Kidney (tissue), 14 donors: ENCODE measurements around the gene SCARB1. TPM values are rescaled to one million over a fixed set of nuclear protein-coding genes. Genes with fewer than 3 reads are reported as not detected.

Experiments used
- DNase-seq, 5 donors: peaks; one replicate each; pipeline ENCODE4 v3.0.0-alpha.2; 2013 to 2020
- FAIRE-seq: peaks from 2 replicates; lab custom pipeline; 2012; peaks lifted over from hg19 to GRCh38; lab: Jason Lieb, UNC
- H3K27ac ChIP-seq, 2 donors: one replicate each; pipeline ENCODE4 v1.7.0; 2013; ENCODE audit warnings: low read depth in 2 of 2, low read length in 2 of 2, inconsistent platforms in 1 of 2
- H3K27me3 ChIP-seq: one replicate; pipeline ENCODE4 v1.7.1; 2013; ENCODE audit warnings: low read length, inconsistent platforms; ENCODE audit not compliant: control insufficient read depth, insufficient read depth
- H3K36me3 ChIP-seq, 3 donors: one replicate each; pipeline versions ENCODE4 v1.7.0 to v1.7.1; 2013; ENCODE audit warnings: low read length in 3 of 3, control low read depth in 1 of 3, inconsistent platforms in 1 of 3; ENCODE audit not compliant: insufficient read depth in 3 of 3, control insufficient read depth in 2 of 3
- H3K4me1 ChIP-seq, 3 donors: one replicate each; pipeline versions ENCODE4 v1.7.0 to v1.7.1; 2013; ENCODE audit warnings: low read length in 3 of 3, inconsistent platforms in 1 of 3, low read depth in 1 of 3; ENCODE audit not compliant: control insufficient read depth in 2 of 3, insufficient read depth in 2 of 3
- H3K4me3 ChIP-seq, 3 donors: one replicate each; pipeline versions ENCODE4 v1.7.0 to v1.8.1; 2013; ENCODE audit warnings: low read length in 3 of 3, control low read depth in 1 of 3, inconsistent platforms in 1 of 3
- H3K9ac ChIP-seq, 3 donors: one replicate each; pipeline versions ENCODE4 v1.7.0 to v1.7.1; 2013; ENCODE audit warnings: low read length in 3 of 3, control low read depth in 1 of 3, inconsistent platforms in 1 of 3
- H3K9me3 ChIP-seq, 3 donors: one replicate each; pipeline versions ENCODE4 v1.7.0 to v1.7.1; 2013; ENCODE audit warnings: low read length in 3 of 3, control low read depth in 1 of 3, inconsistent platforms in 1 of 3; ENCODE audit not compliant: control insufficient read depth in 2 of 3, insufficient read depth in 1 of 3
- CTCF ChIP-seq: IDR thresholded peaks from 3 replicates; pipeline ENCODE4 v1.5.1; 2012; ENCODE audit warnings: mild to moderate bottlenecking, moderate library complexity, borderline replicate concordance; ENCODE audit not compliant: insufficient read depth; ENCODE audit errors: extremely low read depth
- intact Hi-C: fragments of 100-400 bp; cut with DNase I; formaldehyde crosslinking; loops from one replicate; pipeline ENCODE4 v1.11.1; 2022
- polyA plus RNA-seq: library from polyadenylated mRNA; stranded (reverse); fragments of 350-450 nt; fragmentation: Illumina TruSeq; extraction: RNeasy Lipid Tissue Mini Kit (QIAGEN cat#74804); gene quantifications from one replicate; pipeline ENCODE4 v1.2.3, GENCODE V29; 2014; ENCODE audit warnings: low read depth, low replicate concordance; ENCODE audit not compliant: insufficient read depth
- total RNA-seq: library from RNA; stranded (reverse); fragmentation: NEBNext Ultra II Directional; extraction: Animal tissue kit (Norgen Biotek cat#: 25700); gene quantifications from one replicate; pipeline ENCODE4 v1.2.1, GENCODE V29; 2021
- donor health status: control.
- donor health status: control.
- donor health status: control.
- donor health status: control.
- donor health status: control.
- donor health status: DM: yes; HTN: yes; CAD: no.
- donor health status: Normal renal cell carcinoma (clear cell type).

Gene SCARB1
- total and polyA plus RNA-seq, 2 donors from 2014 or later = 12.3 to 13.2 TPM

- Histone ChIP-seq H3K4me3 (no peak overlapping the region), H3K27ac (no peak overlapping the region), H3K9me3 (no peaks in the 10 kb centered on the region), H3K9ac (no peak overlapping the region), H3K27me3 (no peaks in the 10 kb centered on the region), H3K4me1 (peaks cover 0 to 11% (median 4%) of the 10 kb centered on the region in 3 donors), H3K36me3 (no peaks in the 10 kb centered on the region)
- DNase-seq = no peak
- no peak for FAIRE-seq
- no peak for TF ChIP-seq CTCF
- intact Hi-C loops = no loop called here
Measured at GRCh38 chr12:124866195-124866882, 2.7 kb upstream of the SCARB1 start.

- H3K27ac ChIP-seq = no peak overlapping the region
- no peaks in the 10 kb centered on the region for H3K36me3 ChIP-seq
- no peaks in the 10 kb centered on the region for H3K9me3 ChIP-seq
- H3K9ac ChIP-seq = no peak overlapping the region
- intact Hi-C loops = no loop called here
- no peak for DNase-seq
- H3K4me3 ChIP-seq = no peak overlapping the region
- no peak for TF ChIP-seq CTCF
- H3K4me1 ChIP-seq = peaks cover 0 to 11% (median 4%) of the 10 kb centered on the region in 3 donors
- FAIRE-seq = no peak
- H3K27me3 ChIP-seq = no peaks in the 10 kb centered on the region
Measured at GRCh38 chr12:124865728-124866127, 2.1 kb upstream of the SCARB1 start.

GRCh38 chr12:124864326-124864752, 675 bp upstream of the SCARB1 start:
- Histone ChIP-seq H3K27ac (no peak overlapping the region), H3K4me3 (peak overlapping the region; percentile 30 to 63 (median 61)), H3K4me1 (peaks cover 0 to 11% (median 4%) of the 10 kb centered on the region in 3 donors), H3K9ac (no peak overlapping the region), H3K36me3 (no peaks in the 10 kb centered on the region), H3K27me3 (no peaks in the 10 kb centered on the region), H3K9me3 (no peaks in the 10 kb centered on the region)
- FAIRE-seq (no peak), DNase-seq (no peak)
- TF ChIP-seq CTCF = no peak
- intact Hi-C loops = no loop called here
